Effector CD4-positive, alpha-beta T cell (primary cell): ENCODE results near the gene PIGN.

ENCODE experiments used
- DNase-seq: peaks from one replicate; pipeline ENCODE4 v3.0.0-alpha.2; 2020
- total RNA-seq: gene quantifications from one replicate; lab custom pipeline; 2026; lab: John Stamatoyannopoulos, UW

Gene PIGN
- total RNA-seq = 22.7 reads per million, percentile 49 among the genes with 10 or more reads in this experiment

GRCh38 chr18:62186774-62187542 is at the start of gene PIGN, which contains the start of gene RELCH:
PIGN (minus strand) TSS chr18:62187056; CDS start chr18:62161353, 25,703 bp downstream.
RELCH (plus strand) TSS chr18:62187255; CDS start chr18:62187506, 251 bp downstream.
- DNase-seq = peak; percentile 96

- no peak for DNase-seq
Observed at GRCh38 chr18:62236252-62236651, 49.4 kb upstream of the PIGN start.

GRCh38 chr18:62226047-62226446 is 39.2 kb upstream of the PIGN start:
- no peak for DNase-seq

- DNase-seq = no peak
Observed at GRCh38 chr18:62224229-62224628, 37.4 kb upstream of the PIGN start.

GRCh38 chr18:62214790-62215189 is 27.9 kb upstream of the PIGN start:
- no peak for DNase-seq

GRCh38 chr18:62211325-62211828 is 24.5 kb upstream of the PIGN start:
- DNase-seq = no peak

GRCh38 chr18:62210138-62210537 is 23.3 kb upstream of the PIGN start:
- DNase-seq = no peak

- no peak for DNase-seq
Observed at GRCh38 chr18:62209046-62209445, 22.2 kb upstream of the PIGN start.

GRCh38 chr18:62206593-62206992 is 19.7 kb upstream of the PIGN start:
- DNase-seq = no peak

GRCh38 chr18:62205824-62206223 is 19.0 kb upstream of the PIGN start:
- DNase-seq = no peak

GRCh38 chr18:62201870-62202269 is 15.0 kb upstream of the PIGN start:
- DNase-seq = no peak

- no peak for DNase-seq
Observed at GRCh38 chr18:62200121-62200914, 13.5 kb upstream of the PIGN start.

- no peak for DNase-seq
Observed at GRCh38 chr18:62199629-62200028, 12.8 kb upstream of the PIGN start.

GRCh38 chr18:62198259-62198658 is 11.4 kb upstream of the PIGN start:
- DNase-seq = no peak

GRCh38 chr18:62196980-62197379 is 10.1 kb upstream of the PIGN start:
- DNase-seq = no peak

- no peak for DNase-seq
Observed at GRCh38 chr18:62196079-62196478, 9.2 kb upstream of the PIGN start.

GRCh38 chr18:62189208-62189607 is 2.4 kb upstream of the PIGN start:
- no peak for DNase-seq

GRCh38 chr18:62187543-62188510 is 971 bp upstream of the PIGN start:
- peak; percentile 4 for DNase-seq

GRCh38 chr18:62186499-62186773 is 420 bp downstream of the PIGN start:
- DNase-seq = no peak

- DNase-seq = peak; percentile 41
Observed at GRCh38 chr18:62183578-62184195, 3.2 kb downstream of the PIGN start.

- DNase-seq = no peak
Observed at GRCh38 chr18:62182220-62182619, 4.6 kb downstream of the PIGN start.

- DNase-seq = no peak
Observed at GRCh38 chr18:62179213-62179612, 7.6 kb downstream of the PIGN start.
